PFSK-1 (cell line): ENCODE results near the gene PTPRK.

Experiments
- POLR2AphosphoS5 ChIP-seq: IDR thresholded peaks from 2 replicates; pipeline ENCODE4 v1.6.1; 2012; ENCODE audit warnings: low read depth, mild to moderate bottlenecking, control low read depth, low read length, moderate library complexity
- REST ChIP-seq, 2 experiments: IDR thresholded peaks; 2 replicates each; pipeline versions ENCODE4 v1.6.1 to v1.8.0; 2011 to 2012; ENCODE audit warnings: low read depth in 2 of 2, low read length in 2 of 2, control low read depth in 1 of 2, inconsistent platforms in 1 of 2, mild to moderate bottlenecking in 1 of 2, moderate library complexity in 1 of 2; ENCODE audit not compliant: insufficient read depth in 1 of 2
- SIN3A ChIP-seq: IDR thresholded peaks from 2 replicates; pipeline ENCODE4 v1.6.1; 2012; ENCODE audit warnings: mild to moderate bottlenecking, low read length, moderate library complexity, borderline replicate concordance; ENCODE audit not compliant: insufficient read depth
- TAF1 ChIP-seq: IDR thresholded peaks from 2 replicates; pipeline ENCODE4 v1.6.1; 2012; ENCODE audit warnings: low read length, control low read depth, borderline replicate concordance; ENCODE audit not compliant: insufficient read depth

- TF ChIP-seq POLR2AphosphoS5: no peak
- no peak for TF ChIP-seq TAF1
- TF ChIP-seq SIN3A: no peak
- TF ChIP-seq REST (IDR thresholded peaks at IDR 0.05; ENCODE audit: insufficient read depth in 1 of 2, low read depth in 2 of 2, low read length in 2 of 2): no peak
Observed at GRCh38 chr6:128452713-128453112, 67.7 kb downstream of the PTPRK start.
